Activated CD4-positive, alpha-beta T cell treated with anti-CD3 and anti-CD28 coated beads for 24 hours (primary cell): ENCODE data around the gene C17orf75.
A peak's percentile ranks its signal among the peaks of the same experiment; 100 is the strongest.
"Not testable (repeated sequence)": the region's sequence is repeated elsewhere in the genome, so short reads cannot be mapped to it uniquely, and the experiment has no call there.

ENCODE experiments used
- DNase-seq, 2 donors: peaks; one replicate each; pipeline ENCODE4 v3.0.0-alpha.2; 2020; ENCODE audit warnings: low read depth in 2 of 2

The C17orf75 gene

GRCh38 chr17:32345951-32346600 is 4.1 kb upstream of the C17orf75 start:
- DNase-seq = no peak

DNA sequence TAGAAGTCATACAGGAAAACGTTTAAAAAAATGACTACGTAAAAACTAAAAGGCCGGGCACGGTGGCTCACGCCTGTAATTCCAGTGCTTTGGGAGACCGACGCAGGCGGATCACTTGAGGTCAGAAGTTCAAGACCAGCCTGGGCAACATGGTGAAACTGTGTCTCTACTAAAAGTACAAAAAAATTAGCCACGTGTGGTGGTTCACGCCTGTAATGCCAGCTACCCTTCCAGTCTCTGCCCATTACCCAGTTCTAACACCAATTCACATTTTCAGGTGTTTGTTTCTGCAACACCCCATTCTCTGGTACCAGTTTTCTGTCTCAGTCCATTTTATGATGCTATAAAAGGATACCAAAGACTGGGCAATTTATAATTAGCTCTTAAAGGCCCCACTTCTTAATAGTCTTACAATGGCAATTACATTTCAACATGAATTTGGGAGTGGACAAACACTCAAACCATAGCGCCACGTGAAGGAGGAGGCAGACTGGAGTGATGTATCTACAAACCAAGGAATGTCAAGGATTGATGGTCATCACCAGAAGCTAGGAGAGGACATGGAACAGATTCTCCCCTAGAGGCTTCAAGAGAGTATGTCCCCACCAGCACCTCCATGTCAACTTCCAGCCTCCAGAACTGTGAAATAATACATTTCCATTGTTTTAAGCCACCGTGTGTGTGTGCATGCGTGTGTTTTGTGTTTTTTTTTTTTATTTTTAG is 791 bp upstream of the C17orf75 start:
- no peak for DNase-seq

DNA sequence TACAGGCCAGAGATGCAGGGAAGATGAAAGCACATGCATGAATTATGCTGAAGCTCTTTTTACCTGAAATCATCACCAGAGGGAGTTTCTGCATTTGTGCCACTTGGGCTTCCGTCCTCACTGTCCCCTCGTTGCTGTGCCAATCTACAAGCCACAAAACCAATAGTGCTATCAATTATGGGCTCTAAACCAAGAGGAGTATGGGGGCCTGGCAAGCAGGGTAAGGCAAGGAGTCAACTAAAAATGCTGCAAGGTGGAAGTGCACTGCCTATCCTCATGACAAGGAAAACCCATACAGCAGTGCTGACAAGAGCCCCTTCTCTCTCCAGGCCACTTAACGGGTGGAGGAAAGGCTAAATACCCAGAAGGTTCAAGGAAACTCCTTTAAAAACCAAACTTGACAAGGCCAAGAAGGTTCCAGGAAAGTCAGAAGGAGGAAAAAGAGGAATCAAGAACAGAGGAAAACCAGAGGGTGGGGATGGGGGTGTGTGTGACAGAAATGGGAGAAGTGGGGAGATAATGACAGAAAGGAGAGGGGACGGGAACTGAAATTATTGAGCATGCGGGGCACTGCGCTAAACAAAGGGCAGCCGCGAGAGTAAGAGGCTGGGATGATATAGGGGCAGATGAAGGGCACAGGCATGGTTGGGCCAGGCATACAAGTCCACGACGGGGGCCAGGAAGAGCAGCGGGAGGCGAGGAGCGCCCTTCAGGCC is 674 bp downstream of the C17orf75 start:
- DNase-seq = no peak

DNA sequence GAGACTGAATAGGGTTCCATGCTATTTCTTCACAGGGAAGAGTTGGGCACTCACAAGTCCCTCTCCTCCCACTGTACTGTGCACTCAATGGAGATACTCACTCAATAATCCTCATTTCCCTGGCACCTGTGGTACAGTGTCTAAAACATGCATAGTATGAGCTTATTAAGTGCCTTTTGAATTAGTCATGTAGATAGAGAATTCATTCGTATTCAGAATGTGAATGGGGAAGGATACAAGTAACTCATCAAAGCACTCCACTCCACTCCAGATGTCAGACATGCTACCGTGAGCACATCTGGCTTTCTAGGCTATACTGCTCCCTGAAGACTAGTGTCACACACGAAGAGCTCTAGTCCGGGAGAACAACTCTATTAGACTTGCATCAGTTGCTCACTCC is 6.3 kb downstream of the C17orf75 start:
- DNase-seq = no peak

DNA sequence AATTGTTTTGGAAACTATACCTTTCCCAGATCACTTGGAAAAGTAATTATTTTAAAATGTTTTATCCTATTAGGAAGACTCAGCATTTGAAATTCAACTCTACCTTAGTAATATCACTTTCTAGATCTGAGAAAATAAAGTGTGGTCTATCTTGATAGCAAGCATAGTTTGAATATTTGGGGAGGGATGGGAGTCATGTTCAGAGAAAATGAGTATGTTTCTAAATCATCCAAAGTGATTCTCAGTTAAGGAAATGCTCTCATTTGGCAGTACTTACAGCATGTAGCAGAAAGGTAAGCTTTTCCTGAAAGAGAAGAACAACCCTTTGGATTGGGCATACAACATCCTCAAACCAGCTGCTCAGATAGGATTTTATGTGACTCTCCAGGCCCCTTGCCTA is 6.9 kb downstream of the C17orf75 start:
- no peak for DNase-seq

- no peak for DNase-seq
These were observed 8.8 kb downstream of the C17orf75 start for GRCh38 chr17:32333187-32333586.

GRCh38 chr17:32331243-32332040 is 10.5 kb downstream of the C17orf75 start:
- no peak for DNase-seq

DNA sequence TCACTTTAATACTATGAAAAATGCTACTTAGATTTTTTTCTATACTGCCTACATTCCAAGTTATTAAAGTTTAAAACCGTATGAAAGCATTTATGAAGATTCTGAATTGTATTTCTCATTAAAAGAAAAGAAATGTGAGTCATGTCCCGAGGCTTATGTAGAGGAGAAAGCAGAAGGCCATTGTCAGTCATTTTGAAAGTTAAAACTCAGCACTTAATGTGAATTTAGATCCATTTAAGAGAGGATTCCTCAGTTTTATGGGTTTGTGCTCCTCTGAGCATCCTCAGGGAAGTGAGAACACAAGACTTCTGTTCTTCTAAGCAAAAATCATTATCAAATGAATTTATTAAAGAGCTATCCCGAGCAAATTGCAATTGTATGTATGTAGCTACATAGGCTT is 11.8 kb downstream of the C17orf75 start:
- no peak for DNase-seq

DNA sequence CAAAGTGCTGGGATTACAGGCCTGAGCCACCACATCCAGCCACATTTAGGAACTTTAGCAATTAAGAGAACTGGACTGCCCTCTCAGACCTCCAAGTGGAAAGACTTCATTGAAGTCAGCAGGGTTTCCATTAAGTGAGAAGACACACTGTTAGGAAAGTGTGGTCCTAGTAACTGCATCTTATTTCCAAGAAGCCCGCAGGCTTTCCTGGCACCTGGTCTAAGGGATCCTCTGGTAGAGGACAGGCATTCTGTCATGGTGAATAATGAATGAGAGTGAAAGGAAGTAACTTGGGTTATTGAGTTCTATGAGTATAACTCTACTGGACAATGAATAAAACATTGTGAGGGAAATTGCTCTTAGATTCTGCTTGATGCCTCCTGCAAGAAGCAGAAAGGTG is 14.1 kb downstream of the C17orf75 start:
- DNase-seq = no peak

- DNase-seq = no peak
These were observed 18.0 kb downstream of the C17orf75 start for GRCh38 chr17:32323811-32324491.

GRCh38 chr17:32323046-32323445 is 18.9 kb downstream of the C17orf75 start:
- DNase-seq = no peak

DNA sequence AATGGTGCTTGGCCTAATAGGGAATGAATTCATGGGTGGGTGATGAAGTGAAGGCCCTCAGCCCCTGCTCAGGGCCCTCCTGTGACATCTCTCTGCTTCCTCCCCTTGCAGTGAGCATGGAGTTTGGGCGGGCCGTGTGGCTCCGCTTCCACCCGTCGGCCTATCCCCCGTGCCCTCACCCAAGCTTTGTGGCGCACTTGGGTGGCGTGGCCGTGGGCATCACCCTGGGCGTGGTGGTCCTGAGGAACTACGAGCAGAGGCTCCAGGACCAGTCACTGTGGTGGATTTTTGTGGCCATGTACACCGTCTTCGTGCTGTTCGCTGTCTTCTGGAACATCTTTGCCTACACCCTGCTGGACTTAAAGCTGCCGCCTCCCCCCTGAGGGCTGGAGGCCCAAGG is 21.1 kb downstream of the C17orf75 start:
- DNase-seq = no peak

GRCh38 chr17:32320080-32320479 is 21.9 kb downstream of the C17orf75 start:
- not testable (repeated sequence) for DNase-seq

DNA sequence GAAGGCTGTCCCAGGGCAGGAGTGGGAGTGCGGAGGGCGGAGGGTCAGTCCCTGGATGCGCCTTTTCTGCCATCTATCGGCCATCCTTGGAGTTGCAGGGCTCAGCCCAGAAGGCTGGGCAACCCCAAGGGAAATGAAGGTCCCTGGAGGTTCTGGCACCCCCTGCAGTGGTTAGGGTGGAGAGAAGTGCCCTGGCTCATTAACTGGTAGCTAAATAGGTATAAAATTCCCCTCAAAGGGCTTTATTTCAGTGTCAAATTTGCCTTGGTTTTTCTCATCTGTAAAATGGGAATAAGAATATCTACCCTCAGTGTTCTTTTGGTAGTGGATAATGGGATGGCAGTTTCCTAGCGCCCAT is 22.4 kb downstream of the C17orf75 start:
- DNase-seq = peak; percentile 65 to 80

DNA sequence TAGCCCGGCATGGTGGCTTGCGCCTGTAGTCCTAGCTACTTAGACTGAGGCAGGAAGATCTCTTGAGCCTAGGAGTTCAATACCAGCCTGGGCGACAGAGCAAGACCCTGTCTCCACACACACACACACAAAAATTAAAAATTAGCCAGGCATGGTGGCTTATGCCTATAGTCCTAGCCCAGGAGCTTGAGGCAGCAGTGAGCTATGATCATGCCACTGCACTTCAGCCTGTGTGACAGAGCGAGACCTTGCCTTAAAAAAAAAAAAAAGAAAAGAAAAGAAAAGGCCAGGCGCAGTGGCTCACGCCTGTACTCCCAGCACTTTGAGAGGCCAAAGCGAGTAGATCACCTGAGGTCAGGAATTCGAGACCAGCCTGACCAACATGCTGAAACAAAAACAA is 23.9 kb downstream of the C17orf75 start:
- no peak for DNase-seq

GRCh38 chr17:32317353-32317752 is 24.6 kb downstream of the C17orf75 start:
- DNase-seq = no peak

GRCh38 chr17:32316653-32317052 is 25.3 kb downstream of the C17orf75 start:
- not testable (repeated sequence) for DNase-seq

- DNase-seq = no peak
These were observed 26.8 kb downstream of the C17orf75 start for GRCh38 chr17:32315171-32315570.

DNA sequence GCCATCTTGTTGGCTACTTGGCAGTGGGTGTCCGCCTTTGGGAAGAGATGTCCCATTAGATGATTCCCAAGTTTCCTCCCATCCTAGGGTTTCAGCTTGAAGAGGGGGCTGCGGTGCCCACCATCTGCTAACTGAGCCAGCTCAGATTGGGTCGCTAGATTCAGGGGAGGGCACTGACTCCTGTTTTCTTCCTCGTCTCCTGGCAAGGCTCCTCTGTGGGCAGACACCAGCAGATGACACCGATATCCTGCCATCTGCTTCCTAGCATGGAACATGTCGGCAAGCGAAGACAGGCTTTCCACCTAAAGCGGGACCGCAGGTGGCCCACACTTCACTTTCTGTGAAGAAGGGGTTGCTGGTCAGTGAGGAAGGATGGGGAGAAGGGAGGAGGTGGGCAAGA is 27.3 kb downstream of the C17orf75 start:
- DNase-seq = no peak

DNA sequence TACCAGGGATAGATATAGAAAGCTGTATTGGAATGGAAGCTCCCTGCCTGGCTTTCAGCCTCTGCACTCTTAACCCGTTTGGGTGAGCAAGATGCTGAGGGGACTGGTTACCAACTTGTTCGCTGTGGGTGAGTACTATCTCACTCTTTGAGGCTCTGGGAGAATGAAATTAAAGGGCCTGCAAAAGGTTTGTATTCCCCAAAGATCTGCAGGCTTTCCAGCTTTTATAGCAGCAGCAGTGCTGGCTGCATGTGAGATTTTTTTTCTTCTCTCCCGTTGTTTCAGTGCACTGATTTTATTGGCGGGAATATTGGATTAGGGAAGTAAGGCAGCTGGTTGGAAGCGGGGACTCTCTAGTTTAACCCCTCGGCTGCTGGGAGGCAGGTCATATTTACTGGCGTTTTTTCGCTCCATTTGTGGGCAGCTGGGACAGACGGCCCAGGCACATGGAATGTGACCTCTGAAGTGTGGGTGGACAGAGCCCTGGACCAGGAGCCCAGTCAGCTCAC is 30.9 kb downstream of the C17orf75 start:
- no peak for DNase-seq

DNA sequence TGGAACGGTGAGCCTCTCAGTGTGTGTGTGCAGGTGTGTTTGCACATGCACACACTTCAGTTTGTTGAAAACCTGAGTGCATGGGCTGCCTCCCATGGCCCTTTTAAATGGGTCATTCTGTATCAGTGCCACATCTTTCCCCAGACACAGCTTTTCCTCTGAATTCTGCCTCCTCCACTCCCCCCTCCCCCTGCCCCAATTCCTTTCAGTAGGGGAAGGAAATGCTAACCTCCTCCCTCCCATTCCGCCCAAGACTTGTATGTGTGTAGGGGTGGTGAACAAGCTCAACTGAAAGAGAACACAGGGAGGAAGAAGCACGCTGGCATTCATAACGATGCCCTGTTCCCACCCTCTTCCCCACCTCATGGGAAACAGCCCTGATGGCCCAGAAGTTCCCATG is 34.3 kb downstream of the C17orf75 start:
- DNase-seq = no peak
